SKM-1 treated with dmso at 0.1 percent for 144 hours (cell line): ENCODE data around the gene OTUD7B.
A peak's percentile ranks its signal among the peaks of the same experiment; 100 is the strongest.

Experiments used
- DNase-seq: peaks from one replicate; lab custom pipeline; 2025; ENCODE audit not compliant: unreplicated experiment; lab: John Stamatoyannopoulos, UW

Gene OTUD7B

GRCh38 chr1:150005606-150006005 is 4.9 kb downstream of the OTUD7B start:
- no peak for DNase-seq

- no peak for DNase-seq
These were observed 6.7 kb downstream of the OTUD7B start for GRCh38 chr1:150003801-150004200.

GRCh38 chr1:150002217-150002616 is 8.3 kb downstream of the OTUD7B start:
- DNase-seq, result no peak

GRCh38 chr1:150001415-150001814 is 9.1 kb downstream of the OTUD7B start:
- no peak for DNase-seq

GRCh38 chr1:149997585-149998262 is 12.8 kb downstream of the OTUD7B start:
- DNase-seq, result peak; percentile 93

GRCh38 chr1:149995927-149996326 is 14.6 kb downstream of the OTUD7B start:
- no peak for DNase-seq

GRCh38 chr1:149993764-149994163 is 16.8 kb downstream of the OTUD7B start:
- DNase-seq, result no peak

- DNase-seq, result no peak
These were observed 17.3 kb downstream of the OTUD7B start for GRCh38 chr1:149993181-149993580.

GRCh38 chr1:149987297-149987595 is 23.3 kb downstream of the OTUD7B start:
- no peak for DNase-seq

GRCh38 chr1:149986486-149987296 is 23.8 kb downstream of the OTUD7B start:
- no peak for DNase-seq

GRCh38 chr1:149979972-149980540 is 30.5 kb downstream of the OTUD7B start:
- no peak for DNase-seq

- no peak for DNase-seq
These were observed 31.1 kb downstream of the OTUD7B start for GRCh38 chr1:149979245-149979971.

- DNase-seq, result no peak
These were observed 31.9 kb downstream of the OTUD7B start for GRCh38 chr1:149978547-149979023.

GRCh38 chr1:149977345-149977744 is 33.2 kb downstream of the OTUD7B start:
- DNase-seq, result no peak

- no peak for DNase-seq
These were observed 38.0 kb downstream of the OTUD7B start for GRCh38 chr1:149972547-149972946.

- no peak for DNase-seq
These were observed 42.9 kb downstream of the OTUD7B start for GRCh38 chr1:149967646-149968045.

GRCh38 chr1:149967041-149967440 is 43.5 kb downstream of the OTUD7B start:
- DNase-seq, result no peak

GRCh38 chr1:149966405-149966804 is 44.1 kb downstream of the OTUD7B start:
- no peak for DNase-seq

GRCh38 chr1:149965440-149965839 is 45.1 kb downstream of the OTUD7B start:
- DNase-seq, result no peak

- DNase-seq, result no peak
These were observed 47.2 kb downstream of the OTUD7B start for GRCh38 chr1:149963358-149963757.

- DNase-seq, result no peak
These were observed 47.8 kb downstream of the OTUD7B start for GRCh38 chr1:149962736-149963135.
